GM12891 (cell line): ENCODE results near the gene TUBB8.

Source experiments
- PAX5 ChIP-seq: IDR thresholded peaks from 2 replicates; pipeline ENCODE4 v1.6.1; 2011; ENCODE audit warnings: low read length, moderate library complexity, mild to moderate bottlenecking; ENCODE audit not compliant: insufficient read depth, severe bottlenecking
- POLR2A ChIP-seq: IDR thresholded peaks from 2 replicates; pipeline ENCODE4 v1.6.1; 2011; ENCODE audit warnings: low read depth, low read length, control low read depth
- POLR2AphosphoS5 ChIP-seq: IDR thresholded peaks from 2 replicates; pipeline ENCODE4 v1.6.1; 2011; ENCODE audit warnings: low read depth, low read length, control low read depth
- SPI1 ChIP-seq: IDR thresholded peaks from 2 replicates; pipeline ENCODE4 v1.6.1; 2011; ENCODE audit warnings: low read depth, low read length, control low read depth
- TAF1 ChIP-seq: IDR thresholded peaks from 2 replicates; pipeline ENCODE4 v1.6.1; 2011; ENCODE audit warnings: low read depth, low read length, control low read depth

DNA sequence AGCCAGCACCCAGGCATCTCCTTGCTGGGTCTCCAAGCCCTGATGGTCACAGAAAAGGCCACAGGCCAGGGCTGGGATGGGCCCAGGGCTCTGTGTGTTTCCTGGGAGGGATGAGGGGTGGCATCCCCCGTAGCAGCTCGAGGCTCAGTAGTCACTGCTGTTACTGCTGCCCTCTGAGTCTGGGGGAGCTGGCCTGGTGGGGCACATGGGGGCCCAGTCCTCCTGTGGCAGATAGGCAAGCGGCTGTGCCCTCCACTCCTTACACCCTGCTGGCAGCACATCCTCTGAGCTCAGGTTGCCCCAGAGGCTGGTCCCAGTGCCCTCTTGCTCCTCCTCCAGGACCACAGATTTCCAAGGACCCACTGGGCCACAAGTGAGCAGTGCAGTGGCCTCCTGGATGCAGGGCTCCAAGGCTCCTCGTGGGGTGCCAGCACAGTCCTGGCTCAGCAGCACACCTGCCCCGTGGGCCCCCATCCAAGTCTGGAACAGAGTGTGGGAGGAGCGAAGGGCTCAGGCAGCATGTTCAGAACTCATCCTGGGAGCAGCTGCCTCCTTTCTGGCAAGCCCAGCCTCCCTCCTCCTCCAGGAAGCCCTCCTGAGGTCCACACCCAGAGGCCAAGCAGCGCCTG is 31.5 kb upstream of the TUBB8 start:
- TF ChIP-seq TAF1 (no peak), POLR2AphosphoS5 (no peak), POLR2A (no peak), PAX5 (no peak), SPI1 (no peak)
